MM.1S (cell line): ENCODE results near the gene TUT1.

Experiments
- CTCF ChIP-seq: fragments of 300-600 bp; sonication (generic); IDR thresholded peaks from 2 replicates; pipeline ENCODE4 v1.5.1; 2016; ENCODE audit warnings: antibody characterized with exemption, low read length, mixed read lengths
- EZH2 ChIP-seq: fragments of 300-600 bp; sonication (generic); optimal IDR thresholded peaks from 2 replicates; pipeline ENCODE3; 2017; ENCODE audit warnings: low read depth, mild to moderate bottlenecking, antibody characterized with exemption, low read length, mixed read lengths
- EZH2phosphoT487 ChIP-seq: fragments of 300-600 bp; sonication (generic); IDR thresholded peaks from 2 replicates; pipeline ENCODE4 v1.6.1; 2018; ENCODE audit warnings: antibody characterized with exemption, low read length

GRCh38 chr11:62613291-62613778, 22.0 kb upstream of the TUT1 start:
- TF ChIP-seq CTCF (no peak), EZH2 (no peak), EZH2phosphoT487 (no peak)
